Uterus (tissue), 2 donors: ENCODE data around the gene TMEM151A.

ENCODE experiments used
- POLR2A ChIP-seq, 2 donors: fragments of 450-650 bp; IDR thresholded peaks; one replicate each; pipeline ENCODE4 v1.6.1; 2016; ENCODE audit warnings: antibody characterized with exemption in 2 of 2, mild to moderate bottlenecking in 1 of 2, moderate library complexity in 1 of 2
- TF ChIP-seq, protein P1 (sequence below), 4 experiments: fragments of 200-600 bp in 2 of 4; fragments of 450-650 bp in 2 of 4; sonication (generic) in 2 of 4; IDR thresholded peaks; one replicate each; pipeline ENCODE4 v1.5.1; 2016 to 2019; ENCODE audit warnings: antibody characterized with exemption in 4 of 4, mild to moderate bottlenecking in 2 of 4, moderate library complexity in 1 of 4

DNA sequence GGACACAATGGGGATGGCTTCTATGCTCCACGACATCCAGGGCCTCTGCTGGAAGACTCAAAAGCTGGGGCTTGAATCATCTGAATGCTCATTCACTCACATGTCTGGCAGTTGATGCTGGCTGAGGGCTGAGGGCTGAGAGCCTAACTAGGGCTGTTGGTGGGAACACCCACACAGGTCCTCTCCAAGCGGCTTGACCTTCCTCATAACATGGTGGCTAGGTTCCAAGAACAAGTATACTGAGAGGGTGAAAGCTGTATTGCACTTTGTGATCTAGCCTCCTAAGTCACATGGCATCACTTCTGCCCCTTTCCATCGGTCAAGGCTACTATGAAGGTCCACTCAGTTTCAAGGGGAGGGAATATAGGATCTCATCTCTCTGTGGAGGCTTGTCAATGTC lies 7.5 kb downstream of the TMEM151A start:
- TF ChIP-seq, protein P1, sequence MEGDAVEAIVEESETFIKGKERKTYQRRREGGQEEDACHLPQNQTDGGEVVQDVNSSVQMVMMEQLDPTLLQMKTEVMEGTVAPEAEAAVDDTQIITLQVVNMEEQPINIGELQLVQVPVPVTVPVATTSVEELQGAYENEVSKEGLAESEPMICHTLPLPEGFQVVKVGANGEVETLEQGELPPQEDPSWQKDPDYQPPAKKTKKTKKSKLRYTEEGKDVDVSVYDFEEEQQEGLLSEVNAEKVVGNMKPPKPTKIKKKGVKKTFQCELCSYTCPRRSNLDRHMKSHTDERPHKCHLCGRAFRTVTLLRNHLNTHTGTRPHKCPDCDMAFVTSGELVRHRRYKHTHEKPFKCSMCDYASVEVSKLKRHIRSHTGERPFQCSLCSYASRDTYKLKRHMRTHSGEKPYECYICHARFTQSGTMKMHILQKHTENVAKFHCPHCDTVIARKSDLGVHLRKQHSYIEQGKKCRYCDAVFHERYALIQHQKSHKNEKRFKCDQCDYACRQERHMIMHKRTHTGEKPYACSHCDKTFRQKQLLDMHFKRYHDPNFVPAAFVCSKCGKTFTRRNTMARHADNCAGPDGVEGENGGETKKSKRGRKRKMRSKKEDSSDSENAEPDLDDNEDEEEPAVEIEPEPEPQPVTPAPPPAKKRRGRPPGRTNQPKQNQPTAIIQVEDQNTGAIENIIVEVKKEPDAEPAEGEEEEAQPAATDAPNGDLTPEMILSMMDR (IDR thresholded peaks at IDR 0.05): no peak
- no peak for TF ChIP-seq POLR2A (IDR thresholded peaks at IDR 0.05)
